ENCODE measurements around the gene GRWD1. TPM values are rescaled to one million over a fixed set of nuclear protein-coding genes. Genes with fewer than 3 reads are reported as not detected.

The GRWD1 gene
- total and polyA plus RNA-seq, 2 of the 4 experiments (the other 2 are of a cell fraction), result 22.0 to 22.5 TPM

DNA sequence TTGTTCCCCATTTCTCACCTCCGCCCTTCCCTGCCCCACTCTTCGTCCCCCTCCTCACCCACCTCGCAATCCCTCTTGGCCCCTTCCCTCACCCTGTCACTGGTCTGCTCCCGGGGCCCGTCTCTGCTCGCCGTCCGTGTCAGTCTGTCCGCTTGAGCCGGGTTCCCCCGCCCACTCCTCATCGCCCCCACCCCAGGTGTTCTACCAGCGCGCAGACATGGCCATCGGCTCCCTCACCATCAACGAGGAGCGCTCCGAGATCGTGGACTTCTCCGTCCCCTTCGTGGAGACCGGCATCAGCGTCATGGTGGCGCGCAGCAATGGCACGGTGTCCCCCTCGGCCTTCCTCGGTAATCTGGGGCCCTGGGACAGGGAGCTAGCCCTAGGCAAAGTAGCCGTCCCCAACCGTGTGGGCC lies 30.0 kb upstream of the GRWD1 start:
- Histone ChIP-seq H3K9me3 (ENCODE audit: control insufficient read depth, insufficient read depth, low read length) (no peaks in the 10 kb centered on the region; the same call in 1 of the 2 replicates), H4K91ac (ENCODE audit: insufficient read depth, low read depth, low read length) (no peak overlapping the region), H3K56ac (ENCODE audit: extremely low read depth, insufficient read depth, low read length) (no peak overlapping the region), H3K14ac (replicated peaks; ENCODE audit: low read depth, low read length) (no peak overlapping the region), H2AK5ac (ENCODE audit: low read depth, low read length) (peak overlapping the region; percentile 50; the same call in 1 of the 2 replicates), H3K9me1 (ENCODE audit: insufficient read depth, low read length) (peaks cover 4% of the 10 kb centered on the region; the same call in 1 of the 2 replicates), H3K9ac (ENCODE audit: low read depth, low read length) (no peak overlapping the region), H3K79me1 (ENCODE audit: low read depth in 1 of 2, low read length in 2 of 2) (no peaks in the 10 kb centered on the region; a peak in 1 of 4 replicates), H3K4me3 (ENCODE audit: insufficient read depth, low read depth, low read length) (no peak overlapping the region), H3K4ac (ENCODE audit: low read depth, low read length) (no peak overlapping the region), H3K4me1 (ENCODE audit: control insufficient read depth, insufficient read depth, low read length) (peaks cover 7% of the 10 kb centered on the region), H3K4me2 (ENCODE audit: low read depth, low read length) (no peak overlapping the region; the same call in 1 of the 2 replicates), H2BK120ac (ENCODE audit: low read depth, low read length) (no peak overlapping the region), H2BK15ac (ENCODE audit: low read depth, low read length) (no peak overlapping the region), H3K27me3 (ENCODE audit: control insufficient read depth, insufficient read depth, low read length) (peaks cover 4% of the 10 kb centered on the region; the same call in 1 of the 2 replicates), H2BK5ac (ENCODE audit: low read depth, low read length, poor library complexity, severe bottlenecking) (no peak overlapping the region), H3K18ac (ENCODE audit: low read depth, low read length) (no peak overlapping the region), H3K27ac (ENCODE audit: insufficient read depth, low read length) (no peak overlapping the region), H2AK9ac (replicated peaks; ENCODE audit: low read depth, low read length, poor library complexity) (peak overlapping the region; percentile 55), H4K8ac (ENCODE audit: low read depth in 2 of 2, low read length in 2 of 2) (no peak overlapping the region), H4K20me1 (ENCODE audit: insufficient read depth, low read length) (no peaks in the 10 kb centered on the region), H4K5ac (ENCODE audit: low read depth, low read length) (no peak overlapping the region), H2BK20ac (ENCODE audit: low read depth, low read length) (no peak overlapping the region), H3K36me3 (ENCODE audit: control insufficient read depth, insufficient read depth, low read length) (no peaks in the 10 kb centered on the region), H3K23ac (ENCODE audit: low read depth, low read length) (no peak overlapping the region), H2AFZ (replicated peaks; ENCODE audit: low read length, poor library complexity) (peak overlapping the region; percentile 85)
- CTCF ChIA-PET, result interaction anchor here (0.5 kb wide), 1 partner anchor 7 kb away, joined by 4 read pairs; no protein-coding TSS in a partner anchor
- intact Hi-C loops (cut with micrococcal nuclease) (no loop called here), in situ Hi-C loops (cut with MboI; ENCODE audit: low sequenced_read_pairs) (no loop called here), dilution Hi-C loops (cut with HindIII; ENCODE audit: low sequenced_read_pairs, unreplicated experiment) (no loop called here)
- no peak for TF ChIP-seq FOS (IDR thresholded peaks at IDR 0.05; ENCODE audit: low read depth, low read length)
- WGBS, 2 experiments (ENCODE audit: extremely low coverage in 2 of 2, insufficient read length in 1 of 2), result 57% methylated on average over 23 of the region's 30 CpGs; no CpG with 5 or more reads in 1 of the 2 experiments
- no TSS peak for BruUV-seq (replicated peaks)
- ATAC-seq (ENCODE audit: low read depth) (no peak), DNase-seq (no peak)
- POLR2A ChIA-PET (ENCODE audit: unreplicated experiment), result no interaction called here
